GM18498 (cell line): ENCODE measurements around the gene ZPBP.
"Not testable (repeated sequence)": the region's sequence is repeated elsewhere in the genome, so short reads cannot be mapped to it uniquely, and the experiment has no call there.

ENCODE experiments used
- ATAC-seq: cut with Tn5 transposase; IDR thresholded peaks from one replicate; pipeline ENCODE4 v1.9.1; 2021; ENCODE audit warnings: mild to moderate bottlenecking, moderate library complexity; ENCODE audit not compliant: unreplicated experiment

The ZPBP gene

GRCh38 chr7:50047716-50048115, 45.3 kb downstream of the ZPBP start:
- no peak for ATAC-seq

GRCh38 chr7:50041165-50041564, 51.9 kb downstream of the ZPBP start:
- not testable (repeated sequence) for ATAC-seq

GRCh38 chr7:50037086-50037485, 56.0 kb downstream of the ZPBP start:
- ATAC-seq = no peak

- no peak for ATAC-seq
Observed at GRCh38 chr7:50022991-50023390, 70.1 kb downstream of the ZPBP start.

GRCh38 chr7:50022451-50022850, 70.6 kb downstream of the ZPBP start:
- no peak for ATAC-seq

- ATAC-seq = no peak
Observed at GRCh38 chr7:49995681-49996080, 97.4 kb downstream of the ZPBP start.

GRCh38 chr7:49986191-49986590, 106.9 kb downstream of the ZPBP start:
- ATAC-seq = no peak

GRCh38 chr7:49980465-49980864, 112.6 kb downstream of the ZPBP start:
- ATAC-seq = no peak

GRCh38 chr7:49976238-49976637, 116.8 kb downstream of the ZPBP start:
- no peak for ATAC-seq

- no peak for ATAC-seq
Observed at GRCh38 chr7:49974035-49974434, 119.0 kb downstream of the ZPBP start.

- ATAC-seq = no peak
Observed at GRCh38 chr7:49937608-49938007, 155.4 kb downstream of the ZPBP start.

GRCh38 chr7:49931627-49932026, 161.4 kb downstream of the ZPBP start:
- no peak for ATAC-seq

GRCh38 chr7:49928787-49929186, 164.3 kb downstream of the ZPBP start:
- no peak for ATAC-seq

- ATAC-seq = no peak
Observed at GRCh38 chr7:49927631-49928030, 165.4 kb downstream of the ZPBP start.

GRCh38 chr7:49926720-49927119, 166.3 kb downstream of the ZPBP start:
- ATAC-seq = no peak

- ATAC-seq = no peak
Observed at GRCh38 chr7:49911909-49912308, 181.1 kb downstream of the ZPBP start.

- no peak for ATAC-seq
Observed at GRCh38 chr7:49894543-49894942, 198.5 kb downstream of the ZPBP start.

- ATAC-seq = no peak
Observed at GRCh38 chr7:49893131-49893530, 199.9 kb downstream of the ZPBP start.

GRCh38 chr7:49892481-49892880, 200.6 kb downstream of the ZPBP start:
- ATAC-seq = no peak
